Measurements from ENCODE around the gene TBC1D2B.

TBC1D2B gene

GRCh38 chr15:78024519-78024870 is 53.0 kb downstream of the TBC1D2B start:
- DNase-seq: no peak

DNA sequence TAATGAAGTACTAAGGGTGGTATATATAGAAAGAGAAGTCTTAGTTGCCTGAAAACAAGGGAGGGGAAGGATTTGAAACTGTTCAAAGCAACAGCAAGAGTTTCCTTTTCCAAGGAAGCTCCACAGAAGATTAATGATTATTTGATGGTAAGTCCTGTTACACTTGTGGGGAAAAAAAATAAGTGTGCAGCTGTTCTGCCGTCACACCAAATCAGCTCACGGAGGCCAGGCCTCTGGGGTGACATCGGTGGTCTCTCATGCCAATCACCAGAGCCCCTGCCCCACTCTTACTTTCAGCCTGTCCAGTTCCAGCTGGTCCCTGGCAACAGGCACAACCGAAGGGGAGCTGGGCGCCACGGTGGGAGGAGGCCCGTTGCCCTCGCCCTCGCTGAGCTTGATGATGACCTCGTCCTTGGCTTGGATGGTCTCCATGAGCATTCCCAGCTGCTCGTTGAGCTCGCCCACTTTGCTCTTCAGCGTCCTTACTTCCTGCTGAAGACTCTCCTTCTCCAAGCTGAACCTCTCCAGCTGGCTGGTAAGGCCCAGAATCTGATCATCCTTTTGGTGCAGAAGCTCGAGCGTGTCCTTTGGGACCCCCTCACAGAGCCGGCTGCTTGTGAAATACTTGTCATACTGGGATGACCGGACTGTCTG is 53.5 kb downstream of the TBC1D2B start:
- DNase-seq: no peak

DNA sequence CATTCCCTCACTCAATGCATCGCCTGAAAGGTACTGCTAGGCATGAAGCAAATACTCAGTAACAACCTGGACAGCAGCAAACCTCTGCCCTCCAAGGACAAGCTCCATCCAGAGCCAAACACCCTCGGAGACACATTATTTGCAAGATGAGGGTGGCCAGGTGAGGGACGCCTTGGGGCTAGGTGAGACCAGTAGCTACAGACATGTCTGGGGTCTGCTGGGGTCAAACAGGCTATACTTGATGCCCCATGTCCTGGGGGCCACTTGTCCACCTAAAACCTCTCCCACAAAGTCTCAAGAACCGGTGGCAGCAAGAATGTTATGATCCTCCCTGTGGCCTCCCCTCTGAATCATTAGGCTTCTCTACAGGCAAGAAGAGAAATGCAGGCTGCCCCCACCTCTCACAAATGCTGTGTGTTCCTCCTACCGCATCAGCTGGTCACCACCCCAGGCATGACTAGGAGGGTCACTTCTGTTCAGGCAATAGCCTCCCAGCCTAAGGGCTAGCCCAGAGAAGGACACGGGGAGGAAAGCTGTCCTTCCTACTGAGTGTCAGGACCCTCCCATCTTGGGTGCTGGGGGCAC is 54.3 kb downstream of the TBC1D2B start:
- no peak for DNase-seq

- DNase-seq: no peak
Observed at GRCh38 chr15:78021761-78022160, 55.8 kb downstream of the TBC1D2B start.

GRCh38 chr15:78020007-78020406 is 57.5 kb downstream of the TBC1D2B start:
- no peak for DNase-seq

GRCh38 chr15:78018946-78019644 is 58.4 kb downstream of the TBC1D2B start:
- DNase-seq: no peak

GRCh38 chr15:78018445-78018844 is 59.1 kb downstream of the TBC1D2B start:
- DNase-seq: no peak

DNA sequence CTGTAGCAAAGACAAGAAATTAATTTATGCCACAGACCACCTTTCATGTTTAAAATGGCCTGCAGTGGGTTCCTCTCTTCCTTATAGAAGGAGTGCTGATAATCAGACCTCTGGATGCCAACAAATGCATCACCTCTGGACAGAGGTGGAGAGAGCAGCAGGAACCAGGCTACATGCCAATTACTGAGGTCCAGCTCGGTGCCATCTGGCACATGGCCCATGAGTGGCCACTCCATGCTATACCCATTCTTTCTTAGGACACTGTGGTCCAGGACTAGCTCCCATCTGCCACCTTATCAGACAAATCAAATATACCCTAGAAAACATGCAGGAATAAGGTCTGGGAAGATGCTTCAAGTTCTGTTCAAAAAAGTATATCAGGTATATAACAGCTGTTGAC is 60.7 kb downstream of the TBC1D2B start:
- DNase-seq: no peak

- no peak for DNase-seq
Observed at GRCh38 chr15:78012643-78013077, 64.9 kb downstream of the TBC1D2B start.

GRCh38 chr15:78010067-78010466 is 67.4 kb downstream of the TBC1D2B start:
- no peak for DNase-seq

GRCh38 chr15:78007964-78008886 is 69.3 kb downstream of the TBC1D2B start:
- DNase-seq: no peak

DNA sequence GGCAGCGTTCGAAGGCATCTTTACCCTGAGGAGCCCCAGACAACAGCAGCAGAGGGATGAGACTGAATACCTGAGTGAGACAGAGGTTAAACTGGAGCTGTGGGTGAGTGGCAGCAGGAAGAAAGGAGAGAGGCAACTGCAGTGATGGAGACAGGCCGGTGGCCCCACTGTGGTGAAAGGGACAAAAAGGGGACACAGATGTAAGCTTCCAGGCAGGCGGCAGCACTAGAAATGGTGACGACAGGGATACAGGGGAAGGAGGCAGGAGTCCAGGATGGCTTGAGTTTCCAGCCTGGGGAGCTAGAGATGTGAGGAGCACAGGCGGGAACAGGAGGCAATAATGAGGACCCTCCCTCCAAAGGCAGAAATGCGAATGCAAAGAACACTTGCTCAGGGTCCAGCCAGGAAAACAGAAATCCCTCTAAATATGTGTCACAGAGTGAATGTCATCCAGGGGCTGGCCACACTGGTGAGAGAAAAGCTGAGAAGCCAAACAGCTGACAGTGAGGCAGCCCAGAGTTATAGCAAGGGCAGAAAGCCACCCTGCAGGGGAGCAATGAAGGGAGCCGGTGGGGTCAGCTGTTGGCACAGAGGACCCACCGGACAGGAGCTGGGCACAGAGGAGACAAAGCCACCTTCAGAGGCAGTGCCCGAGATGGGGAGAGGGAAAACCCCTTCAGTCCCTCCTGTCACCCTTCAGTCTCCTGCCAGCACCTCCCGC is 70.1 kb downstream of the TBC1D2B start:
- DNase-seq: no peak

- no peak for DNase-seq
Observed at GRCh38 chr15:78006567-78007205, 70.8 kb downstream of the TBC1D2B start.

GRCh38 chr15:78004919-78005634 is 72.4 kb downstream of the TBC1D2B start:
- no peak for DNase-seq

GRCh38 chr15:78004222-78004727 is 73.2 kb downstream of the TBC1D2B start:
- DNase-seq: no peak

DNA sequence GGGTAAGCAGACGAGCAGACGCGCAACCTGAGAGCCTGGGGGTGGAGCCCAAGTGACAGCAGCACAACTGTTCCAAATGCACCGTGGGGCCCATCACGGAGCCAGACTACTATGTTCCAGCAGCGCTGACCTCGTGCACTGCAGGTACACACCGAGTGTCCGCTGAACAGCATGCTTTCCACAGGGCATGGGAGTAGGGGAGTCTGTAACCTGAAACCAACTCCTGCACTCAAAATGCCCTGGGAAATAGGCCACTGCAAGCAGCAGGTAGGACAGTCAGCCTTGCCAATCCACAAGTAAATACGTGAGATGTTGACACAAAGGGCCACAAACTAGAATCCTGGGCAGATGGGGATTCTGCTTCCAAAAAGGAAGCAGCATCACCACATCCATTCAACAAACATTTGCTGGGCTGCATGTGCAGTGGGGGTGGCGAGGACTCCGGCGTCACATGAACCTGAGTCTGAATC is 73.9 kb downstream of the TBC1D2B start:
- DNase-seq: no peak

GRCh38 chr15:78002996-78003395 is 74.5 kb downstream of the TBC1D2B start:
- DNase-seq: no peak

- DNase-seq: no peak
Observed at GRCh38 chr15:78001656-78002055, 75.9 kb downstream of the TBC1D2B start.

- DNase-seq: no peak
Observed at GRCh38 chr15:78000927-78001249, 76.6 kb downstream of the TBC1D2B start.

DNA sequence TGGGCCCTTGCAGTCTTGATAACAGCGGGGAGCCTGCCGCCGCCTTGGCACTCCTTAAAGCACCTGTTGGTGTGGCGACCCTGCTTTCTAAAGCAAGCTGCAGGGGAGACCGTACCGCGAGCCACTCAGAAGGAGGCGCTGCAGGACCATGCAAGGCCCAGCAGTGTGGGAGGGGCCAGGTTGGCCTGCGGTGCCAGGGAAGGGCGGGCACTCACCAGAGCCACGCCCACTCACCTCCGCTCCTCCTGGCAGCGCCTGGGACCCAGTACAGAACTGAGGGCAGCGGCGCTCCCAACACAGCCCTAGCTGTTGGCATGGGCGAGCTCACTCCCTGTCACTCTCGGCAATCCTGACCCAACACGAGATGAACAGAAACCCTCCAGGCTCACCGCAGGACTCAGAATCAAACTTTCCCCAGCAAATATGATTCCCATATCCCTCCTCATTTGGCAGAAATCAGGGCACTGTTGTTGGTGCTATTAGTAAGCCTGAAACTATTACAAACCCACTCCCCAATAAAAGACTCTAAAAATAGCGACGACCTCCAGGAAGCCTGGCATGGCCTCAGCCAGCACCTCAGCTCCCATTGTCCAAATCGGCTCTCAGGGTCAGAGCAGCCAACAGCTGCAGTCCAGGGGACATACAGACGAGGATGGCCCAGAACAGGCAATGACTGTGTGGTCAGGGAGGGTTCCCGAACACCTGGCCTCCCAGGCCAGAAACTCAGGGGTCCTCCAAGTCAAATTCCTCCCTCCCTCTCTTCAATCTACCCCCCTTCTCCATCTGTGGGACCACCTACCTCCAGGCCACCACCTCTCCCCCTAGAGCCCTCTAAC is 77.2 kb downstream of the TBC1D2B start:
- peak; percentile 71 to 75 for DNase-seq

Measured in stimulated activated CD4-positive, alpha-beta T cell treated with anti-CD3 and anti-CD28 coated beads, Interleukin-2, amount 100 ng/mL, for 48 hours (primary cell).